HG02642 (cell line): Measurements from ENCODE around the gene C9orf43.
"Not testable (repeated sequence)": the region's sequence is repeated elsewhere in the genome, so short reads cannot be mapped to it uniquely, and the experiment has no call there.

Source experiments
- ATAC-seq: cut with Tn5 transposase; IDR thresholded peaks from one replicate; pipeline ENCODE4 v1.9.1; 2021; ENCODE audit warnings: mild to moderate bottlenecking; ENCODE audit not compliant: unreplicated experiment, poor library complexity

C9orf43 gene

GRCh38 chr9:113380869-113381378 is 29.6 kb upstream of the C9orf43 start:
- peak; percentile 52 for ATAC-seq

GRCh38 chr9:113381441-113381840 is 29.1 kb upstream of the C9orf43 start:
- not testable (repeated sequence) for ATAC-seq

GRCh38 chr9:113381909-113382411 is 28.6 kb upstream of the C9orf43 start:
- ATAC-seq, result no peak

GRCh38 chr9:113386571-113387393 is 23.8 kb upstream of the C9orf43 start:
- ATAC-seq, result no peak

GRCh38 chr9:113387560-113388230 is 22.9 kb upstream of the C9orf43 start:
- no peak for ATAC-seq

- no peak for ATAC-seq
Observed at GRCh38 chr9:113388833-113389232, 21.7 kb upstream of the C9orf43 start.

- ATAC-seq, result no peak
Observed at GRCh38 chr9:113389451-113389850, 21.1 kb upstream of the C9orf43 start.

GRCh38 chr9:113390192-113390960 is 20.2 kb upstream of the C9orf43 start:
- no peak for ATAC-seq

GRCh38 chr9:113391917-113392316 is 18.6 kb upstream of the C9orf43 start:
- no peak for ATAC-seq

- ATAC-seq, result no peak
Observed at GRCh38 chr9:113393281-113393680, 17.3 kb upstream of the C9orf43 start.

- no peak for ATAC-seq
Observed at GRCh38 chr9:113395000-113395861, 15.3 kb upstream of the C9orf43 start.

GRCh38 chr9:113397203-113397631 is 13.3 kb upstream of the C9orf43 start:
- ATAC-seq, result no peak

GRCh38 chr9:113398796-113399195 is 11.8 kb upstream of the C9orf43 start:
- no peak for ATAC-seq

GRCh38 chr9:113399646-113400200 is 10.8 kb upstream of the C9orf43 start:
- ATAC-seq, result no peak

- peak; percentile 99 for ATAC-seq
Observed at GRCh38 chr9:113401027-113401792, 9.3 kb upstream of the C9orf43 start, which contains the start of gene ALAD. Gene ALAD (minus strand): TSS chr9:113401284. CDS start chr9:113393559, 7,725 bp downstream.

GRCh38 chr9:113403646-113404045 is 6.9 kb upstream of the C9orf43 start:
- no peak for ATAC-seq

- not testable (repeated sequence) for ATAC-seq
Observed at GRCh38 chr9:113406353-113406752, 4.2 kb upstream of the C9orf43 start.

GRCh38 chr9:113406873-113407511 is 3.6 kb upstream of the C9orf43 start:
- ATAC-seq, result not testable (repeated sequence)
